Measurements from ENCODE around the gene TDRD7.

Gene TDRD7

DNA sequence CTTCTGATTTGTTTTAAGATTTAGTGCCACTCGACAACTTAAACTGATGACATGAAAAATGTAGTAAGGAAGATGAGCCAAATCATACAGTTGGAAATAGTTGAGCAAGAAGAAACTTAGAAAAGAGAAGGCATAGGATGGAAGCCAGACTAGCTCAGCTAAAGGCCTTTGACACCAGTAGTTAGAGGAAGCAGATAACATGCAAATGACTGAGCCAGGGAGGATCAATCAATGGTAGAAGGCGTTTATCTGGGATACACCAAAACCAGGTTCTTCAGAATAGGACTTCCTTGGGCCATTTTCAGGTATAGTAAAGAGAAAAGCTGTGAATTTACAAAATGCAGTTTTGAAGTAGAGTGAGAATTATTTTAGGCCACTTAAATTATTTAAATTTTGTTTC lies 3.2 kb downstream of the TDRD7 start:
- POLR2A ChIA-PET: no interaction called here

DNA sequence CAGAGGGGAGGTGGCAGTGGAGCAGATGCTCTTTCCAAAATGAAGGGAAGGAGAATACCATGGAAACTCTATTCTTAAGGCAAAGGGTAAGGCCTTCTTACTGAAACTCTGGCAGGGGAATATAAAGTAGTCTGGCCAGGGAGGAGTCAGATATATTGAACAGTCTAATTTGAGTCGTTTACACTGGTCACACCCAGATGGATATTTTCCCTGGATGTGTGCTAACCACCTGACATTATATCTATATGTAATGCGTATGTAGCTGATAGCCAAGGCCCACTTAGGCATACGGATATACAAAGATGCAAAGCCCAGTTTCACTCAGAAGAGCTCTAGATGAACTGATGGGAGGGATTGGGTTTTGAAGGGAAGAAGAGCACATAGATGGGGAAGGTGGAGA lies 7.0 kb downstream of the TDRD7 start:
- ChIA-PET CTCF (interaction anchor here (0.6 to 1.9 kb wide), 8 partner anchors 20 to 856 kb away, joined by 3 to 9 read pairs (median 4); no protein-coding TSS in a partner anchor), POLR2A (no interaction called here)
- Histone ChIP-seq H3K4me1 (ENCODE audit: control insufficient read depth, insufficient read depth, low read length) (no peaks in the 10 kb centered on the region), H3K27ac (ENCODE audit: extremely low read depth, low read depth, low read length) (no peak overlapping the region), H3K36me3 (ENCODE audit: control insufficient read depth in 2 of 2, insufficient read depth in 1 of 2, low read length in 2 of 2) (no peaks in the 10 kb centered on the region), H3K9me3 (ENCODE audit: control insufficient read depth, insufficient read depth, low read depth, low read length) (no peaks in the 10 kb centered on the region), H3K4me3 (ENCODE audit: low read depth, low read length) (no peak overlapping the region)
- no peak for TF ChIP-seq ZSCAN23 (tag by site-specific recombination; IDR thresholded peaks at IDR 0.05)
- TF ChIP-seq, protein P1, sequence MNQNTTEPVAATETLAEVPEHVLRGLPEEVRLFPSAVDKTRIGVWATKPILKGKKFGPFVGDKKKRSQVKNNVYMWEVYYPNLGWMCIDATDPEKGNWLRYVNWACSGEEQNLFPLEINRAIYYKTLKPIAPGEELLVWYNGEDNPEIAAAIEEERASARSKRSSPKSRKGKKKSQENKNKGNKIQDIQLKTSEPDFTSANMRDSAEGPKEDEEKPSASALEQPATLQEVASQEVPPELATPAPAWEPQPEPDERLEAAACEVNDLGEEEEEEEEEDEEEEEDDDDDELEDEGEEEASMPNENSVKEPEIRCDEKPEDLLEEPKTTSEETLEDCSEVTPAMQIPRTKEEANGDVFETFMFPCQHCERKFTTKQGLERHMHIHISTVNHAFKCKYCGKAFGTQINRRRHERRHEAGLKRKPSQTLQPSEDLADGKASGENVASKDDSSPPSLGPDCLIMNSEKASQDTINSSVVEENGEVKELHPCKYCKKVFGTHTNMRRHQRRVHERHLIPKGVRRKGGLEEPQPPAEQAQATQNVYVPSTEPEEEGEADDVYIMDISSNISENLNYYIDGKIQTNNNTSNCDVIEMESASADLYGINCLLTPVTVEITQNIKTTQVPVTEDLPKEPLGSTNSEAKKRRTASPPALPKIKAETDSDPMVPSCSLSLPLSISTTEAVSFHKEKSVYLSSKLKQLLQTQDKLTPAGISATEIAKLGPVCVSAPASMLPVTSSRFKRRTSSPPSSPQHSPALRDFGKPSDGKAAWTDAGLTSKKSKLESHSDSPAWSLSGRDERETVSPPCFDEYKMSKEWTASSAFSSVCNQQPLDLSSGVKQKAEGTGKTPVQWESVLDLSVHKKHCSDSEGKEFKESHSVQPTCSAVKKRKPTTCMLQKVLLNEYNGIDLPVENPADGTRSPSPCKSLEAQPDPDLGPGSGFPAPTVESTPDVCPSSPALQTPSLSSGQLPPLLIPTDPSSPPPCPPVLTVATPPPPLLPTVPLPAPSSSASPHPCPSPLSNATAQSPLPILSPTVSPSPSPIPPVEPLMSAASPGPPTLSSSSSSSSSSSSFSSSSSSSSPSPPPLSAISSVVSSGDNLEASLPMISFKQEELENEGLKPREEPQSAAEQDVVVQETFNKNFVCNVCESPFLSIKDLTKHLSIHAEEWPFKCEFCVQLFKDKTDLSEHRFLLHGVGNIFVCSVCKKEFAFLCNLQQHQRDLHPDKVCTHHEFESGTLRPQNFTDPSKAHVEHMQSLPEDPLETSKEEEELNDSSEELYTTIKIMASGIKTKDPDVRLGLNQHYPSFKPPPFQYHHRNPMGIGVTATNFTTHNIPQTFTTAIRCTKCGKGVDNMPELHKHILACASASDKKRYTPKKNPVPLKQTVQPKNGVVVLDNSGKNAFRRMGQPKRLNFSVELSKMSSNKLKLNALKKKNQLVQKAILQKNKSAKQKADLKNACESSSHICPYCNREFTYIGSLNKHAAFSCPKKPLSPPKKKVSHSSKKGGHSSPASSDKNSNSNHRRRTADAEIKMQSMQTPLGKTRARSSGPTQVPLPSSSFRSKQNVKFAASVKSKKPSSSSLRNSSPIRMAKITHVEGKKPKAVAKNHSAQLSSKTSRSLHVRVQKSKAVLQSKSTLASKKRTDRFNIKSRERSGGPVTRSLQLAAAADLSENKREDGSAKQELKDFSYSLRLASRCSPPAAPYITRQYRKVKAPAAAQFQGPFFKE (tag by site-specific recombination; IDR thresholded peaks at IDR 0.05; ENCODE audit: borderline replicate concordance): no peak
- TF ChIP-seq KLF8 (tag by site-specific recombination; IDR thresholded peaks at IDR 0.05): no peak
- no peak for TF ChIP-seq IKZF3 (tag by site-specific recombination; IDR thresholded peaks at IDR 0.05)
- TF ChIP-seq, protein P2, sequence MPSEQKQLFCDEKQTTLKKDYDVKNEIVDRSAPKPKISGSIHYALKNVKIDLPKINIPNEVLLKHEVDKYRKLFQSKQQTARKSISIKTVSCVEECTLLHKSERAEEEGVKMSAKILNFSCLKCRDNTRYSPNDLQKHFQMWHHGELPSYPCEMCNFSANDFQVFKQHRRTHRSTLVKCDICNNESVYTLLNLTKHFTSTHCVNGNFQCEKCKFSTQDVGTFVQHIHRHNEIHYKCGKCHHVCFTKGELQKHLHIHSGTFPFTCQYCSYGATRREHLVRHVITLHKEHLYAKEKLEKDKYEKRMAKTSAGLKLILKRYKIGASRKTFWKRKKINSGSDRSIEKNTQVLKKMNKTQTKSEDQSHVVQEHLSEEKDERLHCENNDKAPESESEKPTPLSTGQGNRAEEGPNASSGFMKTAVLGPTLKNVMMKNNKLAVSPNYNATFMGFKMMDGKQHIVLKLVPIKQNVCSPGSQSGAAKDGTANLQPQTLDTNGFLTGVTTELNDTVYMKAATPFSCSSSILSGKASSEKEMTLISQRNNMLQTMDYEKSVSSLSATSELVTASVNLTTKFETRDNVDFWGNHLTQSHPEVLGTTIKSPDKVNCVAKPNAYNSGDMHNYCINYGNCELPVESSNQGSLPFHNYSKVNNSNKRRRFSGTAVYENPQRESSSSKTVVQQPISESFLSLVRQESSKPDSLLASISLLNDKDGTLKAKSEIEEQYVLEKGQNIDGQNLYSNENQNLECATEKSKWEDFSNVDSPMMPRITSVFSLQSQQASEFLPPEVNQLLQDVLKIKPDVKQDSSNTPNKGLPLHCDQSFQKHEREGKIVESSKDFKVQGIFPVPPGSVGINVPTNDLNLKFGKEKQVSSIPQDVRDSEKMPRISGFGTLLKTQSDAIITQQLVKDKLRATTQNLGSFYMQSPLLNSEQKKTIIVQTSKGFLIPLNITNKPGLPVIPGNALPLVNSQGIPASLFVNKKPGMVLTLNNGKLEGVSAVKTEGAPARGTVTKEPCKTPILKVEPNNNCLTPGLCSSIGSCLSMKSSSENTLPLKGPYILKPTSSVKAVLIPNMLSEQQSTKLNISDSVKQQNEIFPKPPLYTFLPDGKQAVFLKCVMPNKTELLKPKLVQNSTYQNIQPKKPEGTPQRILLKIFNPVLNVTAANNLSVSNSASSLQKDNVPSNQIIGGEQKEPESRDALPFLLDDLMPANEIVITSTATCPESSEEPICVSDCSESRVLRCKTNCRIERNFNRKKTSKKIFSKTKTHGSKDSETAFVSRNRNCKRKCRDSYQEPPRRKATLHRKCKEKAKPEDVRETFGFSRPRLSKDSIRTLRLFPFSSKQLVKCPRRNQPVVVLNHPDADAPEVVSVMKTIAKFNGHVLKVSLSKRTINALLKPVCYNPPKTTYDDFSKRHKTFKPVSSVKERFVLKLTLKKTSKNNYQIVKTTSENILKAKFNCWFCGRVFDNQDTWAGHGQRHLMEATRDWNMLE (tag by site-specific recombination; conservative IDR thresholded peaks at IDR 0.05; ENCODE audit: low read depth): no peak
- TF ChIP-seq SCRT1 (tag by site-specific recombination; IDR thresholded peaks at IDR 0.05; ENCODE audit: borderline replicate concordance): no peak
- no peak for TF ChIP-seq ZNF292 (tag by site-specific recombination; IDR thresholded peaks at IDR 0.05; ENCODE audit: borderline replicate concordance, low read depth)
- no peak for TF ChIP-seq MYNN (tag by site-specific recombination; IDR thresholded peaks at IDR 0.05; ENCODE audit: borderline replicate concordance)
- TF ChIP-seq ZNF350 (tag by site-specific recombination; IDR thresholded peaks at IDR 0.05): no peak
- TF ChIP-seq MZF1 (tag by site-specific recombination; IDR thresholded peaks at IDR 0.05; ENCODE audit: borderline replicate concordance): no peak
- TF ChIP-seq, protein P3, sequence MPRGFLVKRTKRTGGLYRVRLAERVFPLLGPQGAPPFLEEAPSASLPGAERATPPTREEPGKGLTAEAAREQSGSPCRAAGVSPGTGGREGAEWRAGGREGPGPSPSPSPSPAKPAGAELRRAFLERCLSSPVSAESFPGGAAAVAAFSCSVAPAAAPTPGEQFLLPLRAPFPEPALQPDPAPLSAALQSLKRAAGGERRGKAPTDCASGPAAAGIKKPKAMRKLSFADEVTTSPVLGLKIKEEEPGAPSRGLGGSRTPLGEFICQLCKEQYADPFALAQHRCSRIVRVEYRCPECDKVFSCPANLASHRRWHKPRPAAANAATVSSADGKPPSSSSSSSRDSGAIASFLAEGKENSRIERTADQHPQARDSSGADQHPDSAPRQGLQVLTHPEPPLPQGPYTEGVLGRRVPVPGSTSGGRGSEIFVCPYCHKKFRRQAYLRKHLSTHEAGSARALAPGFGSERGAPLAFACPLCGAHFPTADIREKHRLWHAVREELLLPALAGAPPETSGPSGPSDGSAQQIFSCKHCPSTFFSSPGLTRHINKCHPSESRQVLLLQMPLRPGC (tag by site-specific recombination; IDR thresholded peaks at IDR 0.05): no peak

More for the DNA sequence above, 3.2 kb downstream of the TDRD7 start:
- TF ChIP-seq ZBTB17 (tag by site-specific recombination; IDR thresholded peaks at IDR 0.05): peak; percentile 66
- TF ChIP-seq, protein P4, sequence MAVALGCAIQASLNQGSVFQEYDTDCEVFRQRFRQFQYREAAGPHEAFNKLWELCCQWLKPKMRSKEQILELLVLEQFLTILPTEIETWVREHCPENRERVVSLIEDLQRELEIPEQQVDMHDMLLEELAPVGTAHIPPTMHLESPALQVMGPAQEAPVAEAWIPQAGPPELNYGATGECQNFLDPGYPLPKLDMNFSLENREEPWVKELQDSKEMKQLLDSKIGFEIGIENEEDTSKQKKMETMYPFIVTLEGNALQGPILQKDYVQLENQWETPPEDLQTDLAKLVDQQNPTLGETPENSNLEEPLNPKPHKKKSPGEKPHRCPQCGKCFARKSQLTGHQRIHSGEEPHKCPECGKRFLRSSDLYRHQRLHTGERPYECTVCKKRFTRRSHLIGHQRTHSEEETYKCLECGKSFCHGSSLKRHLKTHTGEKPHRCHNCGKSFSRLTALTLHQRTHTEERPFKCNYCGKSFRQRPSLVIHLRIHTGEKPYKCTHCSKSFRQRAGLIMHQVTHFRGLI (tag by site-specific recombination; IDR thresholded peaks at IDR 0.05): no peak
- no peak for TF ChIP-seq PRDM1 (tag by site-specific recombination; IDR thresholded peaks at IDR 0.05)
- CTCF ChIA-PET: interaction anchor here (0.8 to 2.3 kb wide), 2 partner anchors 184 to 558 kb away, joined by 5 to 8 read pairs; no protein-coding TSS in a partner anchor
- Histone ChIP-seq H3K9me3 (ENCODE audit: control insufficient read depth, insufficient read depth, low read depth, low read length) (no peaks in the 10 kb centered on the region), H3K4me3 (ENCODE audit: low read depth, low read length) (no peak overlapping the region), H3K4me1 (ENCODE audit: control insufficient read depth, insufficient read depth, low read length) (no peaks in the 10 kb centered on the region), H3K36me3 (ENCODE audit: control insufficient read depth in 2 of 2, insufficient read depth in 1 of 2, low read length in 2 of 2) (no peaks in the 10 kb centered on the region), H3K27ac (ENCODE audit: extremely low read depth, low read depth, low read length) (no peak overlapping the region)

Data from HEK293 (cell line).